CD4-positive, alpha-beta memory T cell (primary cell): ENCODE data around the gene TAPBPL. TPM values are rescaled to one million over a fixed set of nuclear protein-coding genes. Genes with fewer than 3 reads are reported as not detected.
A peak's percentile ranks its signal among the peaks of the same experiment; 100 is the strongest.

ENCODE experiments used
- CTCF ChIA-PET: fragments of 350-600 bp; sonication (Branson Sonifier 250); formaldehyde crosslinking; loops from one replicate; lab custom pipeline; 2021; ENCODE audit warnings: inconsistent platforms; ENCODE audit not compliant: partially characterized antibody; lab: Charles Lee
- POLR2A ChIA-PET: fragments of 350-600 bp; sonication (Branson Sonifier 250); formaldehyde crosslinking; loops from one replicate; lab custom pipeline; 2021; ENCODE audit not compliant: partially characterized antibody; lab: Charles Lee
- DNase-seq, 5 donors: peaks; one replicate each; pipeline versions ENCODE4 v3.0.0 to v3.0.0-alpha.2; 2020 to 2022; ENCODE audit warnings: mixed read lengths in 1 of 5
- H3K27ac ChIP-seq: one replicate; pipeline ENCODE4 v1.7.0; 2013; ENCODE audit warnings: low read depth, low read length
- H3K27me3 ChIP-seq: 2 replicates; pipeline ENCODE4 v1.7.0; 2013; ENCODE audit warnings: mild to moderate bottlenecking, low read length, moderate library complexity; ENCODE audit not compliant: insufficient read depth
- H3K36me3 ChIP-seq: 2 replicates; pipeline ENCODE4 v1.7.0; 2013; ENCODE audit warnings: mild to moderate bottlenecking, low read length, moderate library complexity; ENCODE audit not compliant: insufficient read depth
- H3K4me1 ChIP-seq: 2 replicates; pipeline ENCODE4 v1.7.0; 2013; ENCODE audit warnings: mild to moderate bottlenecking, low read length, moderate library complexity; ENCODE audit not compliant: insufficient read depth
- H3K4me3 ChIP-seq, 2 donors: one replicate each; pipeline ENCODE4 v1.7.0; 2013; ENCODE audit warnings: low read length in 2 of 2, mild to moderate bottlenecking in 1 of 2
- H3K9me3 ChIP-seq, 2 donors: one replicate each; pipeline ENCODE4 v1.7.0; 2013; ENCODE audit warnings: low read length in 2 of 2, control low read depth in 1 of 2; ENCODE audit not compliant: control insufficient read depth in 1 of 2
- H3K27ac Mint-ChIP-seq, 7 donors: one replicate each; pipeline ENCODE4 v1.8.0; 2020 to 2021; ENCODE audit warnings: mixed read lengths in 7 of 7, mild to moderate bottlenecking in 6 of 7, inconsistent platforms in 3 of 7, moderate library complexity in 3 of 7
- H3K27me3 Mint-ChIP-seq, 2 donors: one replicate each; pipeline ENCODE4 v1.8.0; 2020 to 2021; ENCODE audit warnings: mixed read lengths in 2 of 2
- H3K36me3 Mint-ChIP-seq, 2 donors: one replicate each; pipeline ENCODE4 v1.8.0; 2020 to 2021; ENCODE audit warnings: mixed read lengths in 2 of 2, inconsistent platforms in 1 of 2, mild to moderate bottlenecking in 1 of 2
- H3K4me1 Mint-ChIP-seq, 4 donors: one replicate each; pipeline ENCODE4 v1.8.0; 2020 to 2021; ENCODE audit warnings: mixed read lengths in 4 of 4, mild to moderate bottlenecking in 1 of 4
- H3K4me3 Mint-ChIP-seq, 8 donors: one replicate each; pipeline ENCODE4 v1.8.0; 2020 to 2021; ENCODE audit warnings: mixed read lengths in 8 of 8, mild to moderate bottlenecking in 7 of 8, moderate library complexity in 6 of 8, inconsistent platforms in 3 of 8
- H3K9me3 Mint-ChIP-seq, 8 donors: one replicate each; pipeline ENCODE4 v1.8.0; 2020 to 2021; ENCODE audit warnings: mixed read lengths in 8 of 8, mild to moderate bottlenecking in 5 of 8, inconsistent platforms in 3 of 8, moderate library complexity in 1 of 8
- intact Hi-C: fragments of 100-400 bp; cut with micrococcal nuclease; formaldehyde crosslinking; loops from one replicate; pipeline ENCODE4 v1.15.1; 2023
- polyA plus RNA-seq, 2 donors: library from polyadenylated mRNA; unstranded; fragments of 300-500 nt; fragmentation: Illumina TruSeq; gene quantifications; one replicate each; pipeline ENCODE4 v1.2.3, GENCODE V29; 2021
- total RNA-seq, 2 experiments: library from RNA; stranded (reverse); gene quantifications; one replicate each; pipeline ENCODE4 v1.2.3, GENCODE V29; 2021

Gene TAPBPL
- total and polyA plus RNA-seq, 4 experiments from 2014 or later = 66.4 to 116 (median 84.6) TPM

DNA sequence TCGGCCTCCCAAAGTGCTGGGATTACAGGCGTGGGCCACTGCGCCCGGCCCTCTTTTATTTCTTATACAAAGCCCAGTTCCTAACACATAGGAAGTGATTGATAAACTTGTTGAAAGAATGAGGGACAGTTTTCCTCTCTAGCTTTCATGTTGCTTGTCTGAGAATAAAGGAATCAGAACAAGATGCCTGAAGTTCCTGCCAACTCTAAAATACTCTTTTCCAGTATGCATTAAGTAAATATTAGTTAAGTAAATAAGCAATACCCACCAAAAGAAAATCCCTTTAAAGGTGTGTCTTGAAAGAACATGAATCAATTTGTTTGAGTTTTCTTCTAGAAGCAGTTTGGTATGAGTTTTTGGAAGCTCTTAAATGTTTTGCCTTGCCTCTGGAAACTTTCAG, 31.5 kb upstream of the TAPBPL start:
- no peaks in the 10 kb centered on the region for H3K9me3 ChIP-seq
- H3K4me3 ChIP-seq = no peak overlapping the region
- H3K27me3 Mint-ChIP-seq = peaks cover 0 to 4% of the 10 kb centered on the region in 2 donors
- no peak overlapping the region for H3K4me3 Mint-ChIP-seq
- peaks cover 0 to 2% (median 0%) of the 10 kb centered on the region in 8 donors for H3K9me3 Mint-ChIP-seq
- H3K27ac Mint-ChIP-seq = no peak overlapping the region
- peaks cover 8 to 13% (median 10%) of the 10 kb centered on the region in 4 donors for H3K4me1 Mint-ChIP-seq
- DNase-seq = no peak
- no peaks in the 10 kb centered on the region for H3K36me3 ChIP-seq
- intact Hi-C loops = loop anchor here (10.0 kb wide), 2 partner anchors 264 to 364 kb away; partner anchors contain the start of genes CD4 and ZNF384
- no peak overlapping the region for H3K27ac ChIP-seq
- ChIA-PET POLR2A (interaction anchor here (1.8 kb wide), 1 partner anchor 42 kb away, joined by 6 read pairs; no protein-coding TSS in a partner anchor), CTCF (interaction anchor here (1.4 kb wide), 2 partner anchors 45 to 94 kb away, joined by 4 to 7 read pairs; no protein-coding TSS in a partner anchor)
- H3K4me1 ChIP-seq = peaks cover 11% of the 10 kb centered on the region
- H3K27me3 ChIP-seq = no peaks in the 10 kb centered on the region
- no peaks in the 10 kb centered on the region for H3K36me3 Mint-ChIP-seq

DNA sequence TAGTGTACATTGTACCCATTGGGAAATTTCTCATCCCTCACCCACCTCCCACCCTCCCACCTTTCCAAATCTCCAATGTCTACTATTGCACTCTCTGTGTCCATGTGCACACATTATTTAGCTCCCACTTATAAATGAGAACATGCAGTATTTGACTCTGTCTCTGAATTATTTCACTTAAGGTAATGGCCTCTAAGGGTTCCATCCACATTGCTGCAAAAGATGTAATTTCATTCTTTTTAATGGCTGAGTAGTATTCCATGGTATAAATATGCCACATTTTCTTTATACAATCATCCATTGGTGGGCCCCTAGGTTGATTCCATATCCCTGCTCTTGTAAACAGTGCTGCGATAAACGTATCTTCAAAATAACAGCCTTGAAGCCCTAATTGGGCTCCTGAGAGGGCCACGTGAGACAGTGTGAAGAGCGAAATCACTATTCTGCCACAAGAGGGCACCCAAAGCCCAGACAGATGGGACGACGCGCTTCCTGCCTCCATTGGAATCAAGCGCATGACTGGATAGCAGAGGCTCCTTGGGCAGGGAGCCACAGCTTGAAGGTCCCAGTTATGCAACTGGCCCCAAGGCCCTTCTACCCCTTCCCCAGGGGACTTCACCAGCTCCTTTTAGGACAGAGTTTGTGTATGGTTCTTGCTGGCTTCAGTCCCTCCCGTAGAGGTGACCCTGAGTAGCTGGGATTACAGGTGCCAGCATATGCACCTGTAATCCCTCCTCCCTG, 28.4 kb upstream of the TAPBPL start:
- peak overlapping the region in 6 of 8 donors; percentile 12 to 56 (median 31) for H3K4me3 Mint-ChIP-seq
- ChIA-PET POLR2A (interaction anchor here (1.0 to 8.2 kb wide), 16 partner anchors 11 to 116 kb away, joined by 3 to 284 read pairs (median 9); partner anchors contain the start of genes CD27, GAPDH, MRPL51 and TAPBPL), CTCF (interaction anchor here (0.6 to 7.7 kb wide), 29 partner anchors 11 to 134 kb away, joined by 3 to 341 read pairs (median 5); partner anchors contain the start of genes CD27, GAPDH, MRPL51 and TAPBPL)
- peaks cover 0 to 6% of the 10 kb centered on the region in 2 donors for H3K27me3 Mint-ChIP-seq
- Histone ChIP-seq H3K4me3 (no peak overlapping the region), H3K27ac (peak overlapping the region; percentile 8), H3K4me1 (peaks cover 42% of the 10 kb centered on the region), H3K27me3 (no peaks in the 10 kb centered on the region), H3K36me3 (no peaks in the 10 kb centered on the region), H3K9me3 (no peaks in the 10 kb centered on the region)
- H3K4me1 Mint-ChIP-seq = peaks cover 28 to 38% (median 33%) of the 10 kb centered on the region in 4 donors
- peaks cover 0 to 2% of the 10 kb centered on the region in 2 donors for H3K36me3 Mint-ChIP-seq
- H3K27ac Mint-ChIP-seq = peak overlapping the region; percentile 68 to 90 (median 82)
- H3K9me3 Mint-ChIP-seq = peaks cover 0 to 2% (median 0%) of the 10 kb centered on the region in 8 donors
- peak; percentile 83 to 86 (median 85) for DNase-seq
- intact Hi-C loops = loop anchor here (1.0 to 10.0 kb wide), 9 partner anchors 42 to 361 kb away; partner anchors contain the start of genes CD4, IFFO1, MRPL51 and VAMP1

DNA sequence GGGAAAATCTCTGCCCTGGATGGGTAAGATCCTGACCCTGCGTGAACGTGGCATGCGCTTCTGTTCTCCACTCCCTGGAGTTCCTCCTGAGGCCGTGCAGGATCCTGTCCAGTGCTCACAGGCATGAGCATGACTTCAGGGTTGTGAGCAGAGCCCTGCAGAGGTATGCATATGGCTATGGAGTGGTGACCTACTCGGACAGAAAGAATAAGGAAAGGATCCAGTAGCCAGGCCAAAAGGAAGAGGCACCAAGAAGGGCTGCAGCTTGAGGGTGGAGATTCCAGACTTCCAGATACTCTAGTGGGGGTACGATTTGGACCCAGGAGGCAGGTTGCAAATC, 27.9 kb upstream of the TAPBPL start:
- H3K27me3 Mint-ChIP-seq = peaks cover 0 to 6% of the 10 kb centered on the region in 2 donors
- H3K4me1 Mint-ChIP-seq = peaks cover 28 to 39% (median 33%) of the 10 kb centered on the region in 4 donors
- CTCF ChIA-PET = interaction anchor here (0.6 to 7.7 kb wide), 27 partner anchors 10 to 133 kb away, joined by 3 to 341 read pairs (median 5); partner anchors contain the start of genes CD27, GAPDH, MRPL51 and TAPBPL
- H3K9me3 Mint-ChIP-seq = no peaks in the 10 kb centered on the region
- H3K27me3 ChIP-seq = no peaks in the 10 kb centered on the region
- peaks cover 42% of the 10 kb centered on the region for H3K4me1 ChIP-seq
- H3K4me3 ChIP-seq = no peak overlapping the region
- no peaks in the 10 kb centered on the region for H3K36me3 ChIP-seq
- H3K36me3 Mint-ChIP-seq = peaks cover 0 to 2% of the 10 kb centered on the region in 2 donors
- peak overlapping the region in 6 of 7 donors; percentile 71 to 90 (median 84) for H3K27ac Mint-ChIP-seq
- intact Hi-C loops = loop anchor here (10.0 kb wide), 2 partner anchors 261 to 361 kb away; partner anchors contain the start of genes CD4 and ZNF384
- POLR2A ChIA-PET = interaction anchor here (1.0 to 8.2 kb wide), 16 partner anchors 10 to 116 kb away, joined by 3 to 284 read pairs (median 9); partner anchors contain the start of genes CD27, GAPDH, MRPL51 and TAPBPL
- no peak for DNase-seq
- H3K27ac ChIP-seq = peak overlapping the region; percentile 8
- H3K4me3 Mint-ChIP-seq = peak overlapping the region in 3 of 8 donors; percentile 31 to 56 (median 39)
- H3K9me3 ChIP-seq = no peaks in the 10 kb centered on the region

DNA sequence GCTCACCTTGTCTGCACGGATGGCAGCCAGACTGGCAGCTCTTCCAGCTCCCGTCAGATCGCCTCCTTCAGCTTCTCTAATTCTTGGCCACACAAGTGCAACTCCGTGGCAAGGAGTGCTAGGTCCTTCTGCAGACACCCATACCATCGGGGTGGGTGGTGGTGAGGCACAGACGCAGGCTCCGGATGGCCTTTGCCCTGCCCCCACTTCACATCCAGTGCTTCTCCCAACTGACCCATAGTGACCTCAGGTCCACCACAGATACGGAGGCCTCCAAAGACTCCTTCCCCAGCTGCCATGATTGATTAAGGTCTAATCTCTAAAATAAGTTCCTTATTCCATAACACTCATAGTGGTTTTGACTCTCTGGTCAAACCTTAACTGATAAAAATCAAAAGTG, 27.0 kb upstream of the TAPBPL start:
- H3K4me3 Mint-ChIP-seq = no peak overlapping the region
- peaks cover 42% of the 10 kb centered on the region for H3K4me1 ChIP-seq
- peaks cover 0 to 6% of the 10 kb centered on the region in 2 donors for H3K27me3 Mint-ChIP-seq
- no peaks in the 10 kb centered on the region for H3K36me3 ChIP-seq
- H3K9me3 ChIP-seq = no peaks in the 10 kb centered on the region
- H3K27me3 ChIP-seq = no peaks in the 10 kb centered on the region
- POLR2A ChIA-PET = interaction anchor here (1.2 to 8.2 kb wide), 9 partner anchors 21 to 129 kb away, joined by 4 to 284 read pairs (median 28); partner anchors contain the start of genes CD27, GAPDH, MRPL51 and TAPBPL
- DNase-seq = no peak
- intact Hi-C loops = loop anchor here (10.0 kb wide), 2 partner anchors 260 to 360 kb away; partner anchors contain the start of genes CD4 and ZNF384
- no peaks in the 10 kb centered on the region for H3K9me3 Mint-ChIP-seq
- H3K36me3 Mint-ChIP-seq = peaks cover 0 to 2% of the 10 kb centered on the region in 2 donors
- peak overlapping the region in 6 of 7 donors; percentile 54 to 97 (median 72) for H3K27ac Mint-ChIP-seq
- no peak overlapping the region for H3K4me3 ChIP-seq
- H3K27ac ChIP-seq = peak overlapping the region; percentile 18
- CTCF ChIA-PET = interaction anchor here (0.8 to 7.7 kb wide), 16 partner anchors 14 to 127 kb away, joined by 3 to 341 read pairs (median 10); partner anchors contain the start of genes CD27, GAPDH, TAPBPL and VAMP1
- H3K4me1 Mint-ChIP-seq = peaks cover 28 to 39% (median 33%) of the 10 kb centered on the region in 4 donors

DNA sequence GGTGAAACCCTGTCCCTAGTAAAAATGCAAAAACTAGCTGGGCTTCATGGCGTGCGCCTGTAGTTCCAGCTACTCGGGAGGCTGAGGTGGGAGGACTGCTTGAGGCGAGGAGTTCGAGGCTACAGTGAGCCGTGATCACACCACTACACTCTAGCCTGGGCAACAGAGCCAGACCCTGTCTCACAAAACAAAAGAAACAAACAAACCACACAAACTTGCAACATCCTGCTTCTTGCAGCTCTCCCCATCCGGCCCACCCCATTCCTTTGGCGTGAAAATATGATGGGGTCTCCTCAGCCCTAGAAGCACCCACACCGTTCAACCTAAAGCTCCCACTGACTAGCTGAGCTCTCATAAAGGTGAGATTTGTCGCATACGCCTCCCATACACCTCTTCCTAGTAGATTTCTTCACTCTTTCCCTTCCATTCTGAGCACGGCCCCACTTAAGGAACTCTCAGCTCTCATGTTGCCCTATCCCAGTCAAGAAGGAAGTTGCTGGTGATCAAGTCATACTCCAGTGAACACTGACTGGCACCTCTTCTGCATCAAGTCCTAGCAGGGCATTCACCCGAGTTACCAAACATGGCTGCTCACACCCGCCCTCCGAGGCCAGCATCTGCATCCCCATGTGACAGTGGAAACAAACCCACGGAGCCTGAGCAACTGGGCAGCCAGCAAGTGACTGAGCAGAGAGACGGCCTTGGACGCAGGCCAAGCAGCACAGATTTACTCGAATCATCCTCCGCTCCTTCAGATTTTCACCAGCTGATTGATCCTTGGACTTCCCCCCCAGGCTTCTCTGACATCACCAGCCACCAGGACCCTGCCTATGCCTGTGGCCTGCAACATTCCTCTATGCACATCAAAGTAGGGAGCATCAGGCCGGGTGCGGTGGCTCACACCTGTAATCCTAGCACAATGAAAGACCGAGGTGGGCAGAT, 26.0 kb upstream of the TAPBPL start:
- peaks cover 0 to 2% of the 10 kb centered on the region in 2 donors for H3K36me3 Mint-ChIP-seq
- Histone ChIP-seq H3K27me3 (no peaks in the 10 kb centered on the region), H3K27ac (peak overlapping the region; percentile 63), H3K4me3 (no peak overlapping the region), H3K36me3 (no peaks in the 10 kb centered on the region), H3K4me1 (peaks cover 48% of the 10 kb centered on the region), H3K9me3 (no peaks in the 10 kb centered on the region)
- peaks cover 28 to 48% (median 40%) of the 10 kb centered on the region in 4 donors for H3K4me1 Mint-ChIP-seq
- H3K4me3 Mint-ChIP-seq = peak overlapping the region in 6 of 8 donors; percentile 7 to 85 (median 44)
- H3K27me3 Mint-ChIP-seq = peaks cover 0 to 6% of the 10 kb centered on the region in 2 donors
- CTCF ChIA-PET = interaction anchor here (0.6 to 7.7 kb wide), 12 partner anchors 10 to 126 kb away, joined by 3 to 341 read pairs (median 12); partner anchors contain the start of genes CD27, GAPDH, TAPBPL and VAMP1
- intact Hi-C loops = loop anchor here (10.0 kb wide), 2 partner anchors 259 to 359 kb away; partner anchors contain the start of genes CD4 and ZNF384
- peak in 2 of 5 donors; percentile 28 to 67 for DNase-seq
- POLR2A ChIA-PET = interaction anchor here (1.2 to 8.2 kb wide), 12 partner anchors 9 to 128 kb away, joined by 4 to 284 read pairs (median 7); partner anchors contain the start of genes CD27, GAPDH, MRPL51 and TAPBPL
- H3K9me3 Mint-ChIP-seq = no peaks in the 10 kb centered on the region
- H3K27ac Mint-ChIP-seq = peak overlapping the region; percentile 94 to 98 (median 97)
